Choroid plexus epithelial cell (primary cell): ENCODE data around the gene COX17.

Source experiments
- DNase-seq: peaks from one replicate; pipeline ENCODE4 v3.0.0-alpha.2; 2010; ENCODE audit warnings: low read depth
- H3K4me3 ChIP-seq: 2 replicates; pipeline ENCODE4 v1.5.1; 2011; ENCODE audit warnings: low read depth, mild to moderate bottlenecking, control low read depth, low read length, moderate library complexity
- CTCF ChIP-seq: conservative IDR thresholded peaks from 2 replicates; pipeline ENCODE4 v1.5.1; 2011; ENCODE audit warnings: low read depth, mild to moderate bottlenecking, control low read depth, inconsistent platforms, low read length, moderate library complexity

Gene COX17

DNA sequence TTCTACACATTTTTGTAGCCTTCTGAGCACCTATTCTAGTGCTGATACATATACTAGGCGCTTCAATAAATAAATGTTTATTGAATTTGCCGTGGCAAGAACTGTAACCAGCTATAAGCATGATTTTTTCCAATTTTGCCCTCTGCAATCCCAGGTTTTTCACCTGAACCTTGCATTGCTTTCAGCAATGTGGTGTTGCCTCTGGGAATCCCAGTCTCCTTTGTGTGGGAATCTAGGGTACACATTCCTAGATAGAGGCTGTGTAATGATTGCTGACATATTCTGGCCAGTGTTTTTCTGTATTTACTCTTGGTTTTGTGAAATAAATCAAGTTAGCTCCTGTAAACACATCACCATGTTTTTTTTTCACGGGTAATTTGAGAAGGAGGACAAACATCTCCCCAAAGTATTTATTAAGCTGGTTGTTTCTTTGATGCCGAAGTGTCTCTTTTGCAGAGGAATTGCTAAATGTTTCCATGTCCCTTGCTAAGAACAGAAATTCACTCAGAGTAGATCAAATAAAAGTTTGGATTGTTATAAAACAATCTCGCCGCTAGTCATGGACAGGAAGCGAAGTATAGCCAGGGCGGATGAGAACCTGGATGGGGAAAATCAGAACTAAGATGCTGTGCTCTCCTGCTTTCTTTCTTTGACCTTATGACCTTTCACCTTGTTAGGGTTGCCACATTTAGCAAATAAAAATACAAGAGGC is 26.8 kb upstream of the COX17 start:
- no peak overlapping the region for H3K4me3 ChIP-seq
- DNase-seq, result no peak
- no peak for TF ChIP-seq CTCF

DNA sequence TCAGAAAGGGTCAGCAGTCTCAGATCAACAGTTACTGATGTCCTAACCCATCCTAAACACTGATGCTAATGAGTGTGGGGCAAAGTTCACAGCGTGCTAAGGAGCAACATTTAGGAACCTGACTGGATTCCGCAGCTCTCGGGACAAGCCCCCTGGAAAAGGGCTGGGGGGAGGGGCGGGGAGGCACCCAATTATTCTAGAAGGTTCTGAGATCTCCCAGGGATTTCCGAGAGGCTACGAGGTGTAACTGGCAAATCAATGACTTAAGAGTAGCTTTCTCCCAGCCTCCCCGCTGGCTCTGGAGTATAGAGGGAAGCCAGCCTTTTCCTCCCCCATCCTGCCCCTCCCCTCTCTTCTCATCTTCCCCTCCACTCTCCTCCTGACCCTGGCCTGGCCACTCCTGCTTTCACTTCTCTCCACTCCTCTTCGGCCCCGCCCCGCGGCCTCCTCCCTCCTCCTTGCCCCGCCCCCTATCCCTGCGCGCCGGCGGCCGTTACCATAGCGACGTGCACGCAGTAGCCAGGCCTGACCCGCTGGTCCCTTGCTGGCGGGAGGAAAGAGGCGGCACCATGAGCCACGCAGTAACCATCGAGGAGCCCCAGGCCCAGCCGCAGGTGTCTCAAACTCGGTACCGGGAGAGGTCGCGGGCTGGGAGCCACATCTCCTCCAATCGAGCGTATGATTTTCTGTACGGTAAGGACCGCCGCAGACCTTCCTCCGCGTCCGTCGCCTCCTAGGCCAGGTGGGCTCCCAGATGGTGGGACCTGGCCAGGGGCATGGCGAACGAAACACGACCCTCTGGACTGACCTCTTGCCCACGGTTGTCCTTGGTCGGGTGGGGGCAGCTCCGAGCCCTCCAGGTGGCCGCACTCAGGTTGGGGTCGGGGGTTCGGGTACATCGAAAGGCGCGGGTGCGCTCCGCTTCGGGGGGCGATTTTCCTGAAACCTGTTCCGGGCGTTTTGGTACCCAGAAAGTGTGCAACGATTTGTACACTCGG is 25.6 kb upstream of the COX17 start, which contains the start of gene CFAP91:
Gene CFAP91, plus strand, starts transcription at position 493 of the 998 bp plus-strand sequence. Its CDS starts 77 bp downstream, at position 570.
- no peak for TF ChIP-seq CTCF
- DNase-seq, result peak; percentile 95
- H3K4me3 ChIP-seq, result peak within 1 kb of the TSS; percentile 63

- H3K4me3 ChIP-seq, result no peak overlapping the region
- TF ChIP-seq CTCF, result no peak
- no peak for DNase-seq
Observed at GRCh38 chr3:119700920-119701734, 23.9 kb upstream of the COX17 start.

GRCh38 chr3:119700269-119700919 is 23.2 kb upstream of the COX17 start:
- no peak for TF ChIP-seq CTCF
- H3K4me3 ChIP-seq, result no peak overlapping the region
- peak; percentile 39 for DNase-seq

DNA sequence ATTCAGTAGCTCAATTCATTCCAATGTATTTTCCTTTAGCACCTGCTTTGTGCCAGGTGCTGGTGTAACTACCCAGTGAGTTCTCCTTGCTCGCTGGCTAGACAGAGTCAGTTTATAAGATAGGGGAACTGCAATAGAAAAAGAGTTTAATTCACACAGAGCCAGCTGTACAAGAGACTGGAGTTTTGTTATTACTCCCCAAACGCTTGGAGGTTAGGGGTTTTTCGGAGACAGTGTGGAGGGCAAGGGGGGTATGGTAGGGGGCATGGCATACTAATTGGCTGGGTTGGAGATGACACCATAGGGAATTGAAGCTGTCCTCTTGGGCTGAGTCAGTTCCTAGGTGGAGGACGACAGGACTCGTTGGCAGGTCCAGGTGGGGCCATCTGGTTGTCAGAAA is 20.2 kb upstream of the COX17 start:
- no peak overlapping the region for H3K4me3 ChIP-seq
- TF ChIP-seq CTCF, result no peak
- DNase-seq, result no peak

DNA sequence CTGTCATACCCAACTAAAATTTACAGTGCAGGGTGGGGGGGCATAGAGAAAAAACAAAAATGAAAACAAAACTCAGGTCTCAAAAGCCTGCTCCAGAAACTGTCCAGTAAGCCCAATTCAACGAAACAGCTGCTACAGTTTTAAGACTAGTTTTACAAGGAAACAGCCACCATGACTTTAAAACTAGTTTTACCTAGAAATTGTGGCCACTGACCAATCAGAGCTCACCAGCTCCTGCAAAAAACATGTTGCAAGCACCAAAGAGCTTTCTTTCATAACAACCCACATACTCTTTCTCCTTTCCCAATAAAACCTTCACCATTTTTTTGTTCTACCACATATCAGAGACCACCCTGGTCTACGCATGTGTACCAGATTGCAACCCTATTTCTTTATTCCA is 18.3 kb upstream of the COX17 start:
- H3K4me3 ChIP-seq, result no peak overlapping the region
- TF ChIP-seq CTCF, result no peak
- DNase-seq, result peak; percentile 31
